PFSK-1 (cell line): ENCODE data around the gene CIART.

Experiments used
- POLR2AphosphoS5 ChIP-seq: IDR thresholded peaks from 2 replicates; pipeline ENCODE4 v1.6.1; 2012; ENCODE audit warnings: low read depth, mild to moderate bottlenecking, control low read depth, low read length, moderate library complexity
- SIN3A ChIP-seq: IDR thresholded peaks from 2 replicates; pipeline ENCODE4 v1.6.1; 2012; ENCODE audit warnings: mild to moderate bottlenecking, low read length, moderate library complexity, borderline replicate concordance; ENCODE audit not compliant: insufficient read depth

- no peak for TF ChIP-seq SIN3A
- no peak for TF ChIP-seq POLR2AphosphoS5
Measured at GRCh38 chr1:150273311-150273710, 9.0 kb upstream of the CIART start.
